Activated naive CD4-positive, alpha-beta T cell treated with anti-CD3 and anti-CD28 coated beads, Interleukin-2, amount 10 ng/mL, durations not matched to agents 7 days and 5 days (primary cell): ENCODE measurements around the gene SZRD1.
"Not testable (repeated sequence)": the region's sequence is repeated elsewhere in the genome, so short reads cannot be mapped to it uniquely, and the experiment has no call there.

Experiments
- CTCF ChIA-PET: fragments of 350-600 bp; sonication (Branson Sonifier 250); formaldehyde crosslinking; loops from one replicate; lab custom pipeline; 2021; ENCODE audit warnings: antibody characterized with exemption; lab: Charles Lee
- DNase-seq: peaks from one replicate; pipeline ENCODE4 v3.0.0-alpha.2; 2020
- H3K27ac Mint-ChIP-seq: one replicate; pipeline ENCODE4 v1.8.0; 2021; ENCODE audit warnings: mild to moderate bottlenecking, moderate library complexity, mixed read lengths
- H3K27me3 Mint-ChIP-seq: one replicate; pipeline ENCODE4 v1.8.0; 2021; ENCODE audit warnings: mild to moderate bottlenecking, mixed read lengths
- H3K36me3 Mint-ChIP-seq: one replicate; pipeline ENCODE4 v1.8.0; 2021; ENCODE audit warnings: mixed read lengths
- H3K4me1 Mint-ChIP-seq: one replicate; pipeline ENCODE4 v1.8.0; 2021; ENCODE audit warnings: mixed read lengths
- H3K4me3 Mint-ChIP-seq: one replicate; pipeline ENCODE4 v1.8.0; 2021; ENCODE audit warnings: mild to moderate bottlenecking, moderate library complexity, mixed read lengths
- H3K9me3 Mint-ChIP-seq: one replicate; pipeline ENCODE4 v1.8.0; 2021; ENCODE audit warnings: mixed read lengths

SZRD1 gene, protein sequence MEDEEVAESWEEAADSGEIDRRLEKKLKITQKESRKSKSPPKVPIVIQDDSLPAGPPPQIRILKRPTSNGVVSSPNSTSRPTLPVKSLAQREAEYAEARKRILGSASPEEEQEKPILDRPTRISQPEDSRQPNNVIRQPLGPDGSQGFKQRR

DNA sequence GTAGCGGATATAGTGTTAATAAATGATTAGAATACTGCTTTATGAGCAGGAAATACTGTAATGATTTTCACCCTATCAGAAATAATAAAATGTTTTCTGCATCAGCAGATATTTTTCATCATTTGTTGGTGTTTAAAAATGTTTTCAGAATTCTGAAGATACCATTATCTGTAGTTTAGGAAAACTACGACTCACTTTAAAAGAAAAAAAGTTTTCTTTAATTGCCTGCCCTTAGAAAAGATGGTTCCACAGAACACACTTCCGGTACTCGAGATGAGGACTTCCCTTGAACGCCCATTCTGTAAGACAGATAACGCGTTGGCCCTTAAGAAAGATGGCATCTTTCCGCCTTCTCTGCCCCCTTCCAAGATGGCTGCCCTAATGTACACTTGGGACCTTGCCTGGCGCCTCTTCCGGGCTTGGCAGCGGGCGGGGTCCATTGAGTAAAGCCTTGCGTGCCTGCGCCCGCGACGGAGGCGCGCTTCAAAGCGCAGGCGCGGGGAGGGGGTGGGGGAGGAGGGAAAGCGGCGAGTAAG lies at the start of gene SZRD1:
Gene SZRD1 (plus strand): TSS at position 521 of the 536 bp plus-strand sequence. CDS start 16 bp downstream, outside the sequence.
- Mint-ChIP-seq H3K4me1 (peaks cover 44% of the 10 kb centered on the region), H3K4me3 (peak within 1 kb of the TSS; percentile 95), H3K27ac (peak within 1 kb of the TSS; percentile 99), H3K9me3 (no peaks in the 10 kb centered on the region), H3K36me3 (peaks cover 11% of the 10 kb centered on the region), H3K27me3 (no peaks in the 10 kb centered on the region)
- CTCF ChIA-PET = interaction anchor here (7.0 kb wide), 1 partner anchor 14 kb away, joined by 42 read pairs; the partner anchor contains the start of gene FBXO42
- peak; percentile 97 for DNase-seq

DNA sequence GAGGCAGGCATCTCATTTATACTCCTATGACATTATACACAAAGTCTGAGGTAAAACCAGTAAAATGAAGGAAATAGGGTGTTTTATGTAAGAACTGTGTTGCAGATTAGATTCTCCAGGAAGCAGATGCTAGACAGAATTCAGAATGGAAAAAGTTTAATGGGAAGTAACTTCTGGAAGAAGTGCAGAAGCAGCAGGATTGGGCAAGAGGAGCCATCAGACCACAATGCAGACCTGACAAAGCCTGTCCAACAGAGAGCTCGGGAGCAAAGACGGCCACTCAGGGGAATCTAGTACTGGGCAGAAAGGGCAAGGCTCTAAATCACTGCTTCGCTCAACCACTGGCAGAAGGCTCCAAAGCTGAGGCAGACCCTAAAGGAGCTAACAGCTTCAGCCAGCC lies 48.5 kb upstream of the SZRD1 start:
- CTCF ChIA-PET = no interaction called here
- H3K4me3 Mint-ChIP-seq = no peak overlapping the region
- no peak overlapping the region for H3K27ac Mint-ChIP-seq
- DNase-seq = no peak
- no peaks in the 10 kb centered on the region for H3K27me3 Mint-ChIP-seq
- H3K36me3 Mint-ChIP-seq = peaks cover 18% of the 10 kb centered on the region
- no peaks in the 10 kb centered on the region for H3K9me3 Mint-ChIP-seq
- no peaks in the 10 kb centered on the region for H3K4me1 Mint-ChIP-seq

DNA sequence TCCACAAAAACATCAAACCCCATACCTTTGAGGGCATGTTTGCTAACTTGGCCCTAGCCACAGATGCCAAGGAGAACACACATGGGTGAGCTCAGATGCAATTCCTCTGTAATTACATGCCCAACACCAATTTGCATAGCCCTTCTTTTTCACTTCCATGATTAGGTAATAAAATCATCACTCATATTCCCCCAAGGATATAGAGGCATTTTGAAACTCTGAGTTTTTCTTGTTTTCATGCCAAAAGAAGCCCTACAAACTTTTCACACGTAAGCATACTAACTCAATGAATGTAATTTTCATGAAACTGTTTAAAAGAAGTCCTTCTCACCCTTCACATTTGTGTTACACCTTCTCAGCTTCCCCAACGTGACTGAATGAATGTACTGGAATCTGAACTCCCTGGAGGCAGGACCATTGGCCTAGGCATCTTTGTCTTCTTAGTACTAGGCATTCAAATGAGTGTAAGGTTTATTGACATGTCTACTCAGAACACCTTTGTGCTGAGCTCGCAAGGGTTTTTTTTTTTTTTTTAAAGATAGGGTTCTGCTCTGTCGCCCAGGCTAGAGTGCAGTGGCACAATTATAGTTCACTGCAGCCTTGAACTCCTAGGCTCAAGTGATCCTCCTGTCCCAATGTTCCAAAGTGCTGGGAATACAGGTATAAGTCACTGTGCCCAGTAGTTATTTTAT lies 45.7 kb upstream of the SZRD1 start:
- H3K4me3 Mint-ChIP-seq = no peak overlapping the region
- H3K9me3 Mint-ChIP-seq = no peaks in the 10 kb centered on the region
- CTCF ChIA-PET = no interaction called here
- no peak for DNase-seq
- H3K36me3 Mint-ChIP-seq = peaks cover 5% of the 10 kb centered on the region
- no peak overlapping the region for H3K27ac Mint-ChIP-seq
- no peaks in the 10 kb centered on the region for H3K4me1 Mint-ChIP-seq
- no peaks in the 10 kb centered on the region for H3K27me3 Mint-ChIP-seq

DNA sequence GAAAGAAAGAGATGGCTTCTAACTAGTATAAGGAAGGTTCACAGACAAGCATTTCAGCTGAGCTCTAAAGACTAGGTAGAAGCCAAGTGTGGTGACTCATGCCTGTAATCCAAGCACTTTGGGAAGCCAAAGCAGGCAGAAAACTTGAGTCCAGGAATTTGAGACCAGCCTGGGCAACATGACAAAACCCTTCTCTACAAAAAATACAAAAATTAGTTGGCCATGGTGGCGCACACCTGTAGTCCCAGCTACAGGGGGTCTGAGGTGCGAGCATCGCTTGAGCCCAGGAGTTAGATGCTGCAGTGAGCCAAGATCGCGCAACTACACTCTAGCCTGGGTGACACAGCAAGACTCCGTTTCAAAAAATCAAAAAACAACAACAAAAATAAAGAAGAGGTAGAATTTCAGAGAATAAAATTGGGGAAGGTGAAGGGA lies 42.6 kb upstream of the SZRD1 start:
- Mint-ChIP-seq H3K9me3 (no peaks in the 10 kb centered on the region), H3K27me3 (no peaks in the 10 kb centered on the region), H3K4me3 (no peak overlapping the region), H3K27ac (no peak overlapping the region), H3K4me1 (peaks cover 2% of the 10 kb centered on the region), H3K36me3 (peaks cover 13% of the 10 kb centered on the region)
- no peak for DNase-seq
- CTCF ChIA-PET = no interaction called here

DNA sequence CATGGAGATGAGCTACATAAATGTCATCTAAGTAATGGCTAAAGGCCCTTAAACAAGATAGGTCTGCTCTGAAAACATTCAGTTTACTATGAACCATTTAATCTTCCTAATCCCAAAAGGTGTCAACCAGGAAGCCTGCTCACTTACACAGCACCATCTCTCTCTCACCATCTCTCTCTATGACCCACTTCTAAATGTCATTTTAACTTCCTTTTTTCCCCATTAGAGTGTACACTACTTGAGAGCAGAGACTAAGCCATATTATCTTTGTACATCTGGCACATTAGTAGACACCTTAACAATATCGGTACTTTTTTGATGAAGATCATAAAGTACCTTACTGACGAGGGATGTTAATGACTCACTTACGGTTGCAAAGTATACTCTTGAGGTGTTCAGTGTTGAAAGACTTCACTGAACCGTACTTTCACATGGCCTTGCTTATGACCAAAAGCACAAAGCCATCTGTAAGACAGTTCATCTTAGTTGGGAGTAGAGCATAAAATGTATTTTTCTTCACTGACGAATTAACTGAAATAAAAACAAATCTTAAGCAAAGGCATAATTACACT lies 40.1 kb upstream of the SZRD1 start:
- CTCF ChIA-PET = no interaction called here

DNA sequence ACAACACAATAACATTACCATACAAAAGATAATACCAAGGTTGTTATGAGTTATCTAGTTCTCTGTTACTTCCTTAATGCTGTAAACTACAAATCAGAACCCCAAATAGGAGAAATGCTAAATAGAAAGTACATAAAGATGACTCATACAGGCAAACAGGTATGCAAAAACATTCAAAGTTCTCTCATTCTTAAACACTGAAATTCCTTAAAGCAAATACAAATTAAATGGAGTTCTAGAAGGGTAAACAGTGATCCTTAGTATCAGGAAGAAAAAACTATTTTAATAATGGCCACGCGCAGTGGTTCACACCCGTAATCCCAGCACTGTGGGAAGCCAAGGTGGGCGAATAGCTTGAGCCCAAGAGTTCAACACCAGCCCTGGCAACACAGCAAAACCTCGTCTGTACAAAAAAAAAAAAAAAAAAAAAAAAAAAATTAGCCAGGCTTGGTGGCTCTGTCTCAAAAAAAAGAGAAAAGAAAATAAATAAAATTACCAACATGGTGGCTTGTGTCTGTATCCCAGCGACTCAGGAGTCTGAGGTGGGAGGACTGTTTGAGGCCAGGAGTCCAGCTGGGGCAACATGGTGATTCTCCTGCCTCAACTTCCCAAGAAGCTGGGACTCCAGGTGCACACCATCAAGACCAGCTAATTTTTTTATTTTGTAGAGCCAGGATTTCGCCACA lies 32.2 kb upstream of the SZRD1 start:
- Mint-ChIP-seq H3K27ac (peak overlapping the region; percentile 49), H3K27me3 (no peaks in the 10 kb centered on the region), H3K4me3 (no peak overlapping the region), H3K4me1 (peaks cover 13% of the 10 kb centered on the region), H3K9me3 (no peaks in the 10 kb centered on the region), H3K36me3 (peaks cover 6% of the 10 kb centered on the region)
- CTCF ChIA-PET = no interaction called here
- no peak for DNase-seq

More for the DNA sequence above, 40.1 kb upstream of the SZRD1 start:
- no peak overlapping the region for H3K27ac Mint-ChIP-seq
- no peak overlapping the region for H3K4me3 Mint-ChIP-seq
- no peak for DNase-seq
- H3K27me3 Mint-ChIP-seq = no peaks in the 10 kb centered on the region
- no peaks in the 10 kb centered on the region for H3K9me3 Mint-ChIP-seq
- H3K36me3 Mint-ChIP-seq = peaks cover 13% of the 10 kb centered on the region
- H3K4me1 Mint-ChIP-seq = peaks cover 2% of the 10 kb centered on the region

DNA sequence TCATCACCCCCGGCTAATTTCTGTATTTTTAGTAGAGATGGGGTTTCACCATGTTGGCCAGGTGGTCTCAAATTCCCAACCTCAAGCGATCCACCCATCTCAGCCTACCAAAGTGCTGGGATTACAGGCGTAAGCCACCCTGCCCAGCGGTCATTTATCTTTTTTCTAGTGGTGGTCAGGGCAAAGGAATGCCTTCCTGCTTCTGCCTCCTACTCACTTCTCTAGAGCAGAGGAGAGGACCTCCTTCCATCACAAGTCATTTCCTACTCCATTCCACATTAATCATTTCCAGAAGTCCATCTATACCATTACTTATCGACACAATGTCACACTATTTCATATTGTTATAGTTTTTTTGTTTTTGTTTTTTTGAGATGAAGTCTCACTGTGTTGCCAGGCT lies 28.1 kb upstream of the SZRD1 start:
- Mint-ChIP-seq H3K4me3 (no peak overlapping the region), H3K27ac (no peak overlapping the region), H3K9me3 (no peaks in the 10 kb centered on the region), H3K27me3 (no peaks in the 10 kb centered on the region), H3K36me3 (peaks cover 10% of the 10 kb centered on the region), H3K4me1 (peaks cover 13% of the 10 kb centered on the region)
- CTCF ChIA-PET = no interaction called here
- no peak for DNase-seq

DNA sequence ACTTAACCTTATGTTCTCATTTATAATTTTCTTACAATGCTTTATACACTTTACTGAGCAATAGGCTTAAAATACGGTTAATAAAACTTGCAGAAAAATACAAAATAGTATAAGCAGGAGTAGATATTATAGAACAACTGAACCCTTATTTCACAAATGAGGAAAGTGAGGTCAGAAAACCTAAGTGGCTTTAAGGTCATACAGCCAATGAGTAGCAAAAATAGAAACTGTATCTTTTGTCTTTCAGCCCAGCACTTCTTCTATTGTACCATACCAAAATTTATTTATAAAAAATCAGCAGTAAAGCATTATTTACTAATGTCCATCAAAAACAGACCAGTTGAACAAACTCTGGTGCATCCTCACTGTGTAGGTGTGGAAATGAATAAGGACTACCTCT lies 26.4 kb upstream of the SZRD1 start:
- Mint-ChIP-seq H3K9me3 (no peaks in the 10 kb centered on the region), H3K4me3 (no peak overlapping the region), H3K27me3 (no peaks in the 10 kb centered on the region), H3K27ac (no peak overlapping the region), H3K36me3 (peaks cover 10% of the 10 kb centered on the region), H3K4me1 (peaks cover 6% of the 10 kb centered on the region)
- CTCF ChIA-PET = no interaction called here
- DNase-seq = no peak

DNA sequence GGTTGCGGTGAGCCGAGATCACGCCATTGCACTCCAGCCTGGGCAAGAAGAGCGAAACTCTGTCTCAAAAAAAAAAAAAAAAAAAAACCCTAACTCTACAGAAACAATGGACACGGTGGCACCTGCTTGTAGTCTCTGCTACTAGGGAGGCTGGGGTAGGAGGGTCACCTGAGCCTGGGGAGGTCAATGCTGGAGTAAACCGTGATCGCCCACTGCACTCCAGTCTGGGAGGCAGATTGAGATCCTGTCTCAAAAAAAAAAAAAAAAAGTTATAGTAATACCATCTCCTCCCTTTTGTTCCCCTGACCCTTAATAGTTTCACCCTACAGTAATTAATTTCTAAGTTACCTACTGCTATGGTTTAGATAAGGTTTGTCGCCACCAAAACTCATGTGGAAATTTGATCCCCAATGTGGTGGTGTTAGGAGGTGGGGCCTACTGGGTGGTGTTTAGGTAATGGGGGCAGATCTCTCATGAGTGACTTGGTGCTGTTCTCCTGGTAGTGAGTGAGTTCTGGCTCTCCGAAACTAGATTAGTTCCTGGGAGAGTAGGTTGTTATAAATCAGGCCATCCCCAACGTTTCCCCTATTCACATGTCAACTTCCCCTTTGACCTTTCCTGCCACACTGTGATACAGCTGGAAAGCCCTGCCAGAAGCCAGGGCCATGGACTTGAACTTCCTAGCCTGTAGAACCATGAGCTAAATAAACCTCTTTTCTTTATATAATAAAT lies 24.5 kb upstream of the SZRD1 start:
- no peak overlapping the region for H3K4me3 Mint-ChIP-seq
- H3K36me3 Mint-ChIP-seq = peaks cover 7% of the 10 kb centered on the region
- H3K4me1 Mint-ChIP-seq = peaks cover 2% of the 10 kb centered on the region
- DNase-seq = no peak
- H3K9me3 Mint-ChIP-seq = no peaks in the 10 kb centered on the region
- CTCF ChIA-PET = no interaction called here
- H3K27me3 Mint-ChIP-seq = no peaks in the 10 kb centered on the region
- H3K27ac Mint-ChIP-seq = no peak overlapping the region

DNA sequence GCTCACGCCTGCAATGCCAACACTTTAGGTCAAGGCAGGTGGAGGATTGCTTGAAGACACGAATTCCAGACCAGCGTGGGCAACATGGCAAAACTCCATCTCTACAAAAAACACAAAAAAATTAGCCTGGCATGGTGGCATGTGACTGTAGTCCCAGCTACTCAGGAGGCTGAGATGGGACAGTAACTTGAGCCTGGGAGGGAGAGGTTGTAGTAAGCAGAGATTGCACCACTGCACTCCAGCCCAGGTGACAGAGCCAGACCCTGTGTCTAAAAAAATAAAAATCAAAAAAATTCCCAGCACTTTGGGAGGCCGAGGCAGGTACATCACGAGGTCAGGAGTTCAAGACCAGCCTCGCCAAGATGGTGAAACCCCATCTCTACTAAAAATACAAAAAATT lies 23.8 kb upstream of the SZRD1 start:
- H3K9me3 Mint-ChIP-seq, H3K27ac Mint-ChIP-seq, DNase-seq, H3K4me1 Mint-ChIP-seq, H3K36me3 Mint-ChIP-seq, H3K27me3 Mint-ChIP-seq, CTCF ChIA-PET, H3K4me3 Mint-ChIP-seq: not testable (repeated sequence)

DNA sequence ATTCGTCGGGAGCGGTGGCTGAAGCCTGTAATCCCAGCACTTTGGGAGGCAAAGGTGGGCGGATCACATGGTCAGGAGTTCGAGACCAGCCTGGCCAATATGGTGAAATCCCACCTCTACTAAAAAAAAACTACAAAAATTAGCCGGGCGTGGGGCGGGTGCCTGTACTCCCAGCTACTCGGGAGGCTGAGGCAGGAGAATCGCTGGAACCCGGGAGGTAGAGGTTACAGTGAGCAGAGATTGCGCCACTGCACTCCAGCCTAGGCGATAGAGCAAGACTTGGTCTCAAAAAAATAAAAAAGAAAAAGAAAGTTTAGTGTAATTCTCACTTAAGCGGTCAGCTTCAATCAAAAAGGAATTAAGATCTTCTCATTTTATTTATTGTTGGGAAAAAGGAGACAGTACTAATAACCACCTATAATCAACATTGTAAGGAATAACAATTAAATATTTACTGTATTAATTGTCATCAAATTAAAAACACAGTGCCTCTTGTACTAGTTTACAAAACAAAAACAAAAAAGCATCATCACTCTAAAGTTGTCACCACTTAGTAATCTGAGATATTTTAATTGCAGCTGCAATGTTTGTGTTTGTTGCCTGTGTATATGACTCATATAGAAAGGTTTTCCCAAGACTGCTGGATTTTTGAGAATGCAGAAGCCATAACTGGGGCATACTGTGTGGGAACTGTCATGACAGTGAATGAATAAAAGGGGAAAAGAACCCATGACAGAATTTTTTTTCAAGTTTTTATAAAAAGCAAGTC lies 18.4 kb upstream of the SZRD1 start:
- H3K4me1 Mint-ChIP-seq = peaks cover 31% of the 10 kb centered on the region
- no peaks in the 10 kb centered on the region for H3K27me3 Mint-ChIP-seq
- CTCF ChIA-PET = no interaction called here
- no peak for DNase-seq
- no peak overlapping the region for H3K27ac Mint-ChIP-seq
- H3K36me3 Mint-ChIP-seq = peaks cover 9% of the 10 kb centered on the region
- no peaks in the 10 kb centered on the region for H3K9me3 Mint-ChIP-seq
- no peak overlapping the region for H3K4me3 Mint-ChIP-seq

DNA sequence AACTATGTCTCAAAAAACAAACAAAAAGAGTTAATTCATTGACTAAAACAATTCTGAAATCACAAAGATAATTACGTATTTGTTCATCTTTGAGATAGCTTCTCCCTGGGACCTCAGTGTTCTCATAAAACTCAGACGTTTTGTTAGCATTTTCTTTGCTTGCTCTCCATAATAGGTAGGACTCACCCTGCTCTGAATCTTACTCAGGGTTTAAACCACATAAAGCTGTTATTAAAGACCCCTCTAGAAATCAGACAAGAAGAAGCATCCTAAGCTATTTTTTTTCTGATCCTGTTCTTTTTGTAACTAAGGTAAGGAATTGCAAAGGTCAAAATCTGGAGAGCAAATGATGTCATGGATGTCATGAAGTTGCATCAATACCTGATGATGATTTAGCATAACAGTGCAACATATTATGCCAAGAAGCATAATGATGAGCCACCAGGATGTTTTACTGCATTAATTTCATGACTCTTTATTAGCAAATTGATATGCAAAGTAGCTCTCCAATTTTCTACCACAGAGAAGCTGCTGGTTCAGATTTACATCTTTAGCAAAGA lies 17.1 kb upstream of the SZRD1 start:
- Mint-ChIP-seq H3K27me3 (no peaks in the 10 kb centered on the region), H3K36me3 (peaks cover 9% of the 10 kb centered on the region), H3K4me1 (peaks cover 33% of the 10 kb centered on the region), H3K27ac (no peak overlapping the region), H3K4me3 (no peak overlapping the region), H3K9me3 (no peaks in the 10 kb centered on the region)
- CTCF ChIA-PET = interaction anchor here (1.0 to 1.1 kb wide), 3 partner anchors 13 to 271 kb away, joined by 3 to 5 read pairs (median 3); no protein-coding TSS in a partner anchor
- no peak for DNase-seq

DNA sequence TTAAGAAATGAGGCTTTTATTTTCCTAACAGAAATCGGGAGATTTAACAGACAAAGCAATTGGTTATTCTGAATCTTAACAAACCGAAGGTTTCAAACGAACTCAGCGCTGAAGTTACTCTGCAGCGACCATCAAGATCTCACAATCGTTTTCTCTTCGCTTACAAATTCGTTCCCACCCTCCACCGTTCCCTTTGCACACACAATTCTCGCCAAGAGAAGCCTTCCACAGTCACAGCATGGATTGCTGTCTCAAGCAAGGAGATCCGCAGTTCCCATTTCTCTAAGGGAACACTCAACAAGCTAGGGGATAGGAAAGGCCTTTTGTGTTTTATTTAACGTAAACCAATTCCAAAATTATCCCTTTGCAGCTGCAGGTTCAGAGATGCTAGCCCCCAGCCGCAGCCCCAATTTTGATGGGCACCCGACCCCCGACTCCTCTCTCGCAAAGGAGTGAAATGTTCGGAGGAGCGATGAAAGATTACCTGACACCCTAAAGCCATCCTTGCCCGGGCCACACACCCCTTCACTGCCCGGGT lies 15.5 kb upstream of the SZRD1 start:
- Mint-ChIP-seq H3K4me3 (peak overlapping the region; percentile 97), H3K27ac (peak overlapping the region; percentile 94), H3K4me1 (peaks cover 33% of the 10 kb centered on the region), H3K27me3 (no peaks in the 10 kb centered on the region), H3K36me3 (peaks cover 9% of the 10 kb centered on the region), H3K9me3 (no peaks in the 10 kb centered on the region)
- CTCF ChIA-PET = interaction anchor here (0.7 to 2.6 kb wide), 6 partner anchors 12 to 273 kb away, joined by 3 to 42 read pairs (median 5); no protein-coding TSS in a partner anchor
- DNase-seq = peak; percentile 32
